GM21526 (cell line): ENCODE results near the gene EXOC3L2.

Experiments
- ATAC-seq: cut with Tn5 transposase; IDR thresholded peaks from one replicate; pipeline ENCODE4 v1.9.1; 2021; ENCODE audit warnings: moderate library complexity; ENCODE audit not compliant: unreplicated experiment, low FRiP score

Gene EXOC3L2

DNA sequence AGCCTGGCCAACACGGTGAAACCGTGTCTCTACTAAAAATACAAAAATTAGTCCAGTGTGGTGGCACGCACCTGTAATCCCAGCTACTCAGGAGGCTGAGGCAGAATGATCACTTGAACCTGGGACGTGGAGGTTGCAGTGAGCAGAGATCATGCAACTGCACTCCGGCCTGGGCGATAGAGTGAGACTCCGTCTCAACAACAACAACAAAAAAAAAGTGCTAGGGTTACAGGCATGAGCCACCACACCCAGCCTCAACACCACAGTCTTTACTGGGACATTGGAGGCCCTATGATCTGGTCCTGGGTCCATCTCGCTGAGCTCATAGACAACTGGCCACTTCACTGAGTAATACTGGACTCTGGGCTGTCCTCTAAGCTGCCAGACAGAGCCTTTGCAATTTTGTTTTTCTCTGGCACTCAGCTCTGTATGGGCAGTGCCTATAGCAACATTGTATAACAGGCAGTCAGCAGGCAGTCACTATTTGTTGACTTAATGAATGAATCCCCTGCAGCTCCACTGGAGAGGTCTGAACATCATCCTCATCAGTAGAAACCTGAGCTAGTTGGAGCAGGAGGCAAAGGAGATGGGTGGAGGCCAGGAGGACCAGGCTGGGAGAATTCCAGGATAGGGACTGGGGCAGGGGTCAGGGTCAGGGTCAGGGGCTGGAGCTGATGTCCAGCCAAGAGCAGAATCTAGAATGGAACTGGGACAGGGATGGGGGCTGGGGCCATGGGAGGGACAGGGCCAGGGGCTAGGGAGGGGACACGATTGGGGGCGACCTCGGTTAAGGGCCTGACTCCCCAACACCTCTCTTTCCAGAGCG, 58.5 kb downstream of the EXOC3L2 start:
- ATAC-seq, result no peak

DNA sequence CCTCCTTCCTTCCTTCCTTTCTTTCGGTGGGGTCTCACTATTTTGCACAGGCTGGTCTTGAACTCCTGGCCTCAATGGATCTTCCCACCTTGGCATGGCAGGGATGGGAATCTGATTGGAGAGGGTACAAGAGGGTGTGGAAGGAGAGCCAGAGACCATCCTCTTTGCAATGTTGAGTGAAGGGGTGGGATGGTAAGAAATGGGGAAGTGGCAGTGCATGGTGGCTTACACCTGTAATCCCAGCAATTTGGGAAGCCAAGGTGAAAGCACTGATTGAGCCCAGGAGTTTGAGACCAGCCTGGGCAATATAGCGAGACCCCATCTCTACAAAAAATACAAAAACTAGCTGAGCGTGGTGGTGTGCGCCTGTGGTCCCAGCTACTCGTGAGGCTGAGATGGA, 61.1 kb downstream of the EXOC3L2 start:
- no peak for ATAC-seq

- ATAC-seq, result no peak
Observed at GRCh38 chr19:45182758-45183157, 62.4 kb downstream of the EXOC3L2 start.

DNA sequence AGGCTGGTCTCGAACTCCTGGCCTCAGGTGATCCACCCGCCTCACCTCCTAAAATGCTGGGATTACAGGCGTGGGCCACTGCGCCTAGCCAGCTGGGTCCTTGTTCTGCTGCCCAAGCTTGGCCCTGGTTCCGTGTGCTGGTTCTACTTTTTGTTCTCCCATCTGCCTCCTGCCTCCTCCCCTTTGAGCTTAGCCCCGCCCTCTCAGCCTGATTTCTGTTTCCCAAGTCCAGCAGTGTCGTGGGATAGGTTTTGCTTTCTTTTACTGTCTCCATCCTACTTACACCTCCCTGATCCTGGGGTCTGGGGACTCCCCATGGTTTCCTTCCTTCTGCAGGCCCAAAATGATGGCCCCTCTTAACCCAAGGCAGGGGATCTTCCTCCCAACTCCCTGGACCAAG, 64.3 kb downstream of the EXOC3L2 start:
- no peak for ATAC-seq

GRCh38 chr19:45179892-45180370, 65.3 kb downstream of the EXOC3L2 start:
- no peak for ATAC-seq

DNA sequence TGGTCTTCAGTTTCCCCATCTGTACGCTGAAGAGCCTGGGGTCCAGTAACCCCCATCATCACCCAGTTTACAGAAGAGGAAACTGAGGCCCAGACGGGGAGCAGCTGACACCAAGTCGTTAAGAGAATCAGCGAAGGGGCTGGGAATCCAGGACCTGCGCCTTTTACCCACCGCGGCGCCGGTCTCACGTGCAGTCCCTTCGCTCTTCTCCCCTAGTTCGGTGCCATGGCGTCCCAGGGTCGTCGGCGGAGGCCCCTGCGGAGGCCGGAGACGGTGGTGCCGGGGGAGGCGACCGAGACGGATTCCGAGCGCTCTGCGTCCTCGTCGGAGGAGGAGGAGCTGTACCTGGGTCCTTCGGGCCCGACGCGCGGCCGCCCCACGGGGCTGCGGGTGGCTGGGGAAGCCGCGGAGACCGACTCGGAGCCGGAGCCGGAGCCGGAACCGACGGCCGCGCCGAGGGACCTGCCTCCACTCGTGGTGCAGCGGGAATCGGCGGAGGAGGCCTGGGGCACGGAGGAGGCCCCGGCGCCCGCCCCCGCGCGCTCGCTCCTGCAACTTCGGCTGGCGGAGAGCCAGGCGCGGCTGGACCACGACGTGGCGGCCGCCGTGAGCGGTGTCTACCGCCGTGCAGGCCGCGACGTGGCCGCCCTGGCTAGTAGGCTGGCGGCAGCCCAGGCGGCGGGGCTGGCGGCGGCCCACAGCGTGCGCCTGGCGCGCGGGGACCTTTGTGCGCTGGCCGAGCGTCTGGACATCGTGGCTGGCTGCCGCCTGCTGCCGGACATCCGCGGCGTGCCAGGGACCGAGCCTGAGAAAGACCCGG, 65.9 kb downstream of the EXOC3L2 start:
- peak; percentile 13 for ATAC-seq

DNA sequence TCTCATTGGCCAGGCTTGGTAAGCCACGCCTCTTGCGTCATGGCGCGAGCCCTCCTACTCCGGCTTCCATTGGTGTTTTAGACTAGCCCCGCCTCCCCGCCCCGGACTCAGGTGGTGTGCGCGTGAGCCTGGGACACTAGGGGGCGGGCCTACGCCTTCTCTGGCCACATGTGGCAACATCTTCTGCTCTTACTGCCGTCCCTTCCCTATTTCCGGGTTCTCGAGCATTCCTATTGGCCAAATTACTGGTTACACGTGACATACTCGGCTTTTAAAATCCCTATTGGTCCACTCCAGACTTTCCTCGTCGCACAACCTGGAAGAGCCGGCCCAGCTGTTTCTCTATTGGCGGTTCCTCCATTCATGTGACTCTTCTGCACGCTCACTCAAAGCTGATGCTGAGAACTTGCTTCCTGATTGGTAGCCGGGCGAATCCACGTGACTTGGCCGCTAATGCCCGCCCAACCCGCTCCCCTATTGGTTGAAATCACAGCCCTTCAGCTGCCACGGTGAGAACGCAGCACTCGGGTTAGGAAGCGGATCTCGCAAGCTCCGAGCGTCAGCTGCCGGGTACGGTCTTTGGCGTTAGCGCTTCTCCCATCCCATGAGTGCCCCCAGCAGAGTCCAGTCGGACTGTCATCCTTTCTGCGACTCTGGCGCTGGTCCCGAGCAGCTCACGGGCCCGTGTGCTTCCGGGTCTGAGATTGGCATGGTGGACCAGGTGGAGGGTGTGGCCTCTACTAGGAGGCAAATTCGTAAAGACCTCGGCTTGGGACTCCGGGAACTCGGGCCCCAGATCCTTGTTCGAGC, 66.7 kb downstream of the EXOC3L2 start, which contains the start of gene BLOC1S3:
Gene BLOC1S3 (plus strand): TSS at position 523 of the 810 bp plus-strand sequence. CDS start 513 bp downstream, outside the sequence.
- ATAC-seq, result peak; percentile 73

- ATAC-seq, result peak; percentile 8
Observed at GRCh38 chr19:45177817-45178261, 67.4 kb downstream of the EXOC3L2 start, which contains the start of gene TRAPPC6A. TRAPPC6A (minus strand) TSS chr19:45178237; CDS start chr19:45178218, 19 bp downstream.

DNA sequence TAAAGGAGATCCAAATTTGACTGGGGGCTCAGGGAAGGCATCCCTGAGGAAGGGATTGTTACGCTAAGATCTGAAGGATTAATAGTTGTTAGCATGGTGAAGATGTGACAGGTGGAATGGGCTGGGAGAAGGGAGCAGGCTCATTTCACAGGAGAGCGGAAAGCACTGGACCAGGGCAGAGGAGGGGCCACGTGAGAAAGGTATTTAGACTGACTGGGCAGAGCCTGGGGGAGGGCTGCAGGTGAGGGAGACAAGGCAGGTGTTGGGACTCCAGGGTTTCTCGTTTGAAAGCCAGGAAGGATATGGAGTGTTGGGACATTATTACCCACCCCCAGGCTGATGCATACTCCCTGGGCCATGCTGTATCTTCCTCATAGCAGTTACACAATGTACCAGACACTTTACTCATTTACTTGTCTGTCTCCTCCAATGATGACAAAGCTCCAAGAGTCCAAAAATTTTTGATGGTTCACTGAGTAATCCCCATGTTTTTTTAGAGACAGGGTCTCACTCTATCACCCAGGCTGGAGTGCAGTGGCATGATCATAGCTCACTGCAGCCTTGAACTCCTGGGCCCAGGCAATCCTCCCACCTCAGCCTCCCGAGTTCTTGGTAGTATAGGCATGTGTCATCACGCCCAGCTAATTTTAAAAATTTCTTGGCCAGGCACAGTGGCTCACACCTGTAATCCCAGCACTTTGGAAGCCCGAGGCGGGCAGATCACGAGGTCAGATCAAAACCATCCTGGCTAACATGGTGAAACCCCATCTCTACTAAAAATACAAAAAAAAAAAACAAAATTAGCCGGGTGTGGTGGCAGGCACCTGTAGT, 69.5 kb downstream of the EXOC3L2 start:
- ATAC-seq, result no peak

DNA sequence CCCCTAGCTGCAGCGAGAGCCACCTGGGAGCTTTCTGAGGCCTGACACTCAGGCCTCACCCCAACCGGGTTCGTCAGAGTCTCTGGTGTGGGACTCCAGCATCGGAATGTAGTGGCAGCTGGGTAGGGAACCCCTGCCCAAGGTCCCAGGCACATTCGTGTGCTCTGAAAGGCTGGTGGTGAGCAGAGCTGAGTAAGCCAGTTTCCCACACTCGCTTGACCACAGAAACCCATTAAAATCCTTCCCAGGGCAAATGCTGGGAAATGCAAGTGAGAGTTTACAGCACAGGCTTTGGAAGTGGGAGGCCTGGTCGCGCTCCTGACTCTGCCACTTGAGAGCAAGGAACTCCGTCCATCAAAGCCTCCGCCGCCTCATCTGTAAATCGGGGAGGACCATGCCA, 71.4 kb downstream of the EXOC3L2 start:
- ATAC-seq, result no peak

DNA sequence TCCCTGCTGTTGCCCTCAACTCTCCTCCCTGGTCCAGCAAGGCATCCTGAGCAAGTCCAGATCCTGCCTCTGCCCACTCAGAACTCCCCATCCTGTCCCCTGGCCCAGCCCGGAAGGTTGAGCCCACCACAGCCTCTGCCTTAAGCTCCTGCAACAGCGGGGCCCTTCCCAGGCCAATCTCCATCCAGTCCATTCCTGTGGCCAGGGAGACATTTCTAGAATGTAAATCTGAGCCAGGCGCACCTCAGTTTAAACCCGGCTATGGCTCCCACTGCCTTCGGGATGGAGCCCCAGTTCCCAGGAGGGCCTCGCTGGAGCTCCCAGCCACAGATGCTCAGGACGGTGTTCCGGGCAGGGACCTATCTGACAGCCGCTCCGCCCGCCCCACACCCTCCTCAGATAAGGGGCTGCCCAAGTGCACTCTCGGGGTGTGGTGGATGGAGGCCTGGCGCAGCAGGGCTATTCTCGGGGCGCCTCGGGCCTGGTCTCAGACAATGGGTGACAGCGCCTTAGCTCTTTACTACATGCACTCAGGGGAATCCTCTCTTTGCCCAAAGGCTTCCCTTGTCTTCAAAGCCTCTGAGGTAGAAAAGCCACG, 72.5 kb downstream of the EXOC3L2 start:
- no peak for ATAC-seq

GRCh38 chr19:45172173-45172572, 73.0 kb downstream of the EXOC3L2 start:
- no peak for ATAC-seq

- no peak for ATAC-seq
Observed at GRCh38 chr19:45171211-45171623, 74.0 kb downstream of the EXOC3L2 start.

GRCh38 chr19:45170146-45171106, 74.8 kb downstream of the EXOC3L2 start:
- no peak for ATAC-seq

GRCh38 chr19:45169602-45170001, 75.6 kb downstream of the EXOC3L2 start:
- ATAC-seq, result no peak

- no peak for ATAC-seq
Observed at GRCh38 chr19:45168767-45169351, 76.3 kb downstream of the EXOC3L2 start.

DNA sequence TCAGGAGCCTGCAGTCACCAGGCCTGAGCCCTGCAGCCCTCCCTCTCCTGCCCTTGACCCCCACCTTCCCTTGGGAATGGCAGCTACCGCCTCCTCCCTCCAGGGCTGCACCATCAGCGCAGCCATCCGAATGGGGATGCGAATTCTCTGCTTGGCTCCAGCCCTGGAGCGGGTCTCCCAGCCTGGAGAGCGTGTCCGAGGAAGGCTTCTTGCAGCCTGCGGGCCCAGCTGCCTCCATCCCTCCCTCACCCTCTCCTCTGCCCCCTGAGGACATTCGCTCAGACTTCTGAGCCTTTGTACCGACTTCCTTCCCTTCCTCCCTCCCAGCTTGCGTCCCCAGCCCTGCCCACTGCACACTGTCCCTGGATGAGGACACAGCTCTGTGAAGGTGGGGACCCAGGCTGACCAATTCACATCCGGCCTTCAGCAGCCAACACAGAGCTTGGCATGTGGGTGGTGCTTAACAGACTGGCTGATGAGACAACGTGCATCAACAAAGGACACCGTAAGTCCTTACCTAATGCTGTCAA, 78.4 kb downstream of the EXOC3L2 start:
- no peak for ATAC-seq
